ENCODE measurements around the gene ANK3. TPM values are rescaled to one million over a fixed set of nuclear protein-coding genes. Genes with fewer than 3 reads are reported as not detected.

Gene ANK3
- total RNA-seq, 4 donors from 2014 or later = 6.4 to 23.2 (median 13.5) TPM

DNA sequence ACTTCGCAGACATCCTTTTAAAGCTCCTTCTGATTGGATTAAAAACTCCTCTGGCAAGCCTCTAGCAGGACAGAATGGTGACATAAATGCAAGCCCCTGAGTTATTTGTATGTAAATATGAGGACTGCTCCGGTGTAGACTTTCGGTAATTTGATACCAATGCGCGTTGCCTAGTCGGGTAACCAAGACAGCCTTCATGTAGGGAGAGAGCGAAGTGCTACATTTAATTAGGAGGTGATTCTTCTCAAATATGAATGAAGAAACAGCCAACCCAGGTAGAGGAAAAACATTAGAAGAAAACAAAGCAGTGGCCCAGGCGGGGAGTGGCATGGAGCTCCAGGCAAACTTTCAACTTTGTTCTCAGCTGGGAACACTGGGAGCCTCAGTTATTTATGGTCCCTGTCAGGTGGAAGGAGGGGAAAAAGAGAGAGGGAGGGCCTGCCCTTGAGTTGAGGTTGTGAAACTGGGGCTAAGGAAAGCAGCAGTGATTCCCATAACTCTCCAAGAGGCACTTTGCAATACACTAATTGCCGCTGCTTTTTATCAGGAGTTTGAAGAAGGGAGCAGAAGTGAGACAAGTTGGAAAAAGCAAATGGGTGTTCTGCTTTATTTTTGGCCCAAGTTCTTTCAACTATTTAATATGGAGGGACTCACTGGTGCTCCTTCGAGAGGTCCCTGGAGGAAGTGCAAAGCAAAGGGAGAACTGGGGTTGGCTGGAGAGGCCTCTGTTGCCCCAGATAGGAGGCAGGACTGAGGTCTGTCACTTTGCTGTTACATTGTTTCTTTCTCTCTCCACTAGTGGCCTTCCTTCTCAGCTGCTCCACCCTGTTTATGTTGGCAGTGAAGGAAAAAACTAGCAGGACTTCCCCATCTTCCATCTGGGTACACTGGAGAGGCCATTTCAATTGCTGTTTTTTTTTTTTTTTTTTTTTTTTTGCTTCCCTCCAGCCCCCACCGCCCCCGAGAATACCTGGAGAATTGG lies 248.7 kb downstream of the ANK3 start:
- TF ChIP-seq, protein P1, sequence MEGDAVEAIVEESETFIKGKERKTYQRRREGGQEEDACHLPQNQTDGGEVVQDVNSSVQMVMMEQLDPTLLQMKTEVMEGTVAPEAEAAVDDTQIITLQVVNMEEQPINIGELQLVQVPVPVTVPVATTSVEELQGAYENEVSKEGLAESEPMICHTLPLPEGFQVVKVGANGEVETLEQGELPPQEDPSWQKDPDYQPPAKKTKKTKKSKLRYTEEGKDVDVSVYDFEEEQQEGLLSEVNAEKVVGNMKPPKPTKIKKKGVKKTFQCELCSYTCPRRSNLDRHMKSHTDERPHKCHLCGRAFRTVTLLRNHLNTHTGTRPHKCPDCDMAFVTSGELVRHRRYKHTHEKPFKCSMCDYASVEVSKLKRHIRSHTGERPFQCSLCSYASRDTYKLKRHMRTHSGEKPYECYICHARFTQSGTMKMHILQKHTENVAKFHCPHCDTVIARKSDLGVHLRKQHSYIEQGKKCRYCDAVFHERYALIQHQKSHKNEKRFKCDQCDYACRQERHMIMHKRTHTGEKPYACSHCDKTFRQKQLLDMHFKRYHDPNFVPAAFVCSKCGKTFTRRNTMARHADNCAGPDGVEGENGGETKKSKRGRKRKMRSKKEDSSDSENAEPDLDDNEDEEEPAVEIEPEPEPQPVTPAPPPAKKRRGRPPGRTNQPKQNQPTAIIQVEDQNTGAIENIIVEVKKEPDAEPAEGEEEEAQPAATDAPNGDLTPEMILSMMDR (IDR thresholded peaks at IDR 0.05; ENCODE audit: low read depth) = no peak

DNA sequence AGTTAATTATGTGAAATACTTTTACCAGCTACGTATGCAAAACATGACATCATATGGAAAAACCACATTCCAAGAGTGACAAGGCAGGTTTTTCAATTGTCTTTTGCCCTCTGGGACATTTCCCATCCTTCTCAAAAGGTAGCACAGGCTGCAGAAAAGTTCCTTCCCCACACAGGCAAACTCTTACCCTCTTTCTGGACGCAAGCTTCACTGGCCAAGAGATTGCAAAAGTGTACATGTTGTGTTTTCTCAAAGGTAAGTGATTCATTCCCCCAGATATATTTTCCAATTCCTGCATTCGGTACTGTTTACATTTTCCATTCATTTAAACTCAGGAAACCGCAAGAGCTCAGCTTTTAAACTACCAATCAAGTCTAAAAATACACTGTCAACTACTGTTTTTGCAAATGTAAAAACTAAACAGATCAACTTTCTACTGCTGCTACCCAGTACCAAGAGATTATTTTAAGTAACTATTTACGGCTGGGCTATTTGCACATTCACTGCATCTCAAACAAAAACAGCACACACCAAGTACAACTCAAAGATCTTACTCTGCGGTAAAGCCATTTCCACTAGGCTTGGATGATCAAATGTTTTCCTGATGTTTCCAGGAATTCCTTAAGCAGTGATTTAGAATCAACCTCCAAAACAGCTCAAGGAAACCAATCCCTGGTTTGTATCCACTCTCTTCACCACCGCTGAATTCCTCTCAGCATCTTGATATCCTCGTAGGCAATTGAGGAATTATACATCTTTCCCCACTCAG lies 249.7 kb downstream of the ANK3 start:
- TF ChIP-seq, protein P1 (IDR thresholded peaks at IDR 0.05; ENCODE audit: low read depth) = no peak

DNA sequence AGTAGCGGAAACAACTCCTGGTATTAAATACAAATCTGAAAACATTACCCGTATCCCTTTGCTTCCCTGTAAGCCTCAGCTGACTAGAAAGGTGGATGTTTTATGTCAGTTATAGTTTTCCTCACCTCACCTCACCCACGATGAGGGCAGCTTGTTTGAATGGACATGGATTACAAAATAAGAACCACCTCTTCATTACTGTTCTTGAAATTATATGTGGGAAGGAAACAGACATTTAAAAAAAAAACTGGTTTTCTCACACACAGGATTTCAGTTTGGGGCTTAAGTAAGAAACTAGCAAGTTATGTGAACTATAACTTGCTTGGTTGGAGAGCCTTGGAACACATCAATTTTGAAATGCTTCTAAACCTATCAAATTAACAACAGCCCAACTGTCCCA lies 250.4 kb downstream of the ANK3 start:
- TF ChIP-seq, protein P1 (IDR thresholded peaks at IDR 0.05; ENCODE audit: low read depth) = no peak

DNA sequence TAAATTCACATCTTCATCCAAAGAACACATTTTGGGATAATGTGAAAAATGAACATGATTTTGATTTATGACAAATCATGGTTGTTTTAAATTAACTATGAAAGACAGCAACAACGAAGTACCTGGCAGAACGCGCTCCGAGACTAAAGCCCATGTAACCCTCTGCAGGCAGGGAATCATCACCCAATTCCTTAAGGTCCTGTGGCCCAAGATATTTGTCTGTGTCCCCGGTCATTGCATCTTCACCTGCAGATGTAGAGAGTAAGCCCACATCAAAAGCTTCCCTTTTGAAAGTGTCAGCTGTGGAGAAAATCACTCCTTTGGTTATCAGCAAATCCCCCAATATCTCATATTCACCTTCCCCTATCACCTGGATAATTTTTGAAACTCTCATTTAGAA lies 250.8 kb downstream of the ANK3 start:
- TF ChIP-seq, protein P1 (IDR thresholded peaks at IDR 0.05; ENCODE audit: low read depth) = no peak

DNA sequence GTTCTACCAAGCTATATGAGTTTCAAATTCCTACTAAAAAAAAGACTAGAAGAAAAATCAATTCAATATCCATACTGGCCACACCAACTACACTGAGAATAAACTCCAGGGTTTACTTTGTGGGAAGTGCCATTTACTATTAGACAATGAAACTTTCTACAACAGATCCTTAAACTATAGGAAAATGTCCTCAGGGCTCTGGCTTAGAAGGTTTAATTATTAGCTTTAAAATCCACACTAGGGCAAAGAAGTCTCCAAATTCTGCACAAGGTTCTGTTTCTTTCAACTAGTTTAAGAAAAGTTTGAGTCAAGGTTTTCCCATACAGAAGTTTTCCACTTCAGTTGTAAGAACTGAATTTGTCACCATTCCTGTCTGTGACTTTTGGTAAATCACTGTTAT lies 251.6 kb downstream of the ANK3 start:
- TF ChIP-seq, protein P1 (IDR thresholded peaks at IDR 0.05; ENCODE audit: low read depth) = no peak

DNA sequence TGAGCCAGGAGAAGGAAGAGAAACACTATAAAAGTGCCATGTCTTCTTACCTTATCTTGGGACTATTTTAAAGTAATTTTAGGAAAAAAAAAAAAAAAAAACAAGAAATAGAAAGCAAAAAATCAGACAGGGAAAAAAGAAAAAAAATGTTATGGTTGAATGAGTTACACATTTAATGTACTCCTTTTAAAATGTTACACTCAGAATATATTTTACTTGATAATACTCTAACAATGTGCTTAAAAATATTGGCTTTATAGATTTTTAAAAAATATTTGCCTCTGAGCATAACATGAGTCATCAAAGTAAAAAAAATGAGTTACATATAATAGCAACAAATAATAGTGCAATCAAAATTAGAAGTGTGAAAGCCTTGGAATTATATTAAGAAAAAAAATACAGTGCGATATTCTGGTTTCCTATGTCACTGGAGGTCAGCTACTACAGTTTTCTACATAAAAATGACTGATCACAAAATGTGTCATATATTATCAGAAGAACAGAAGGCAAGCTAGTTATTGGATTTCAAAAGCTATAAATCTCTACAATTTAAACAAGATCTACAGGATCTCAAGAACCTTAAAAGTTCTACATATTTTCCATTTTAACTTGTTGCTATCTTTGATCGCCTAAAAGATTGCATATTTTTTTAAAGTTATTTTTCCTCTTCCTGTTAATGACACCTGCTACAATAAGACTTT lies 252.2 kb downstream of the ANK3 start:
- TF ChIP-seq, protein P1 (IDR thresholded peaks at IDR 0.05; ENCODE audit: low read depth) = no peak
